ENCODE measurements around the gene PPP1R13B.

Gene PPP1R13B

GRCh38 chr14:103738701-103739451, 108.5 kb downstream of the PPP1R13B start:
- Histone ChIP-seq H3K27ac (ENCODE audit: low read depth, low read length) (no peak overlapping the region), H3K4me1 (ENCODE audit: control insufficient read depth in 1 of 2, insufficient read depth in 2 of 2, low read length in 2 of 2) (peaks cover 0 to 6% of the 10 kb centered on the region in 2 donors), H3K9ac (ENCODE audit: low read depth in 1 of 2, low read length in 2 of 2) (no peak overlapping the region), H3K27me3 (ENCODE audit: control insufficient read depth in 1 of 2, insufficient read depth in 2 of 2, low read length in 2 of 2) (no peaks in the 10 kb centered on the region), H3K4me3 (ENCODE audit: low read depth in 1 of 2, low read length in 2 of 2) (no peak overlapping the region), H3K9me3 (ENCODE audit: control insufficient read depth in 1 of 2, low read length in 2 of 2) (no peaks in the 10 kb centered on the region), H3K36me3 (ENCODE audit: control insufficient read depth in 1 of 2, insufficient read depth in 2 of 2, low read length in 2 of 2) (peaks cover 24 to 85% of the 10 kb centered on the region in 2 donors)

GRCh38 chr14:103738166-103738565, 109.2 kb downstream of the PPP1R13B start:
- no peaks in the 10 kb centered on the region for H3K9me3 ChIP-seq (ENCODE audit: control insufficient read depth in 1 of 2, low read length in 2 of 2)
- no peak overlapping the region for H3K9ac ChIP-seq (ENCODE audit: low read depth in 1 of 2, low read length in 2 of 2)
- H3K27ac ChIP-seq (ENCODE audit: low read depth, low read length): no peak overlapping the region
- no peak overlapping the region for H3K4me3 ChIP-seq (ENCODE audit: low read depth in 1 of 2, low read length in 2 of 2)
- peaks cover 30 to 86% of the 10 kb centered on the region in 2 donors for H3K36me3 ChIP-seq (ENCODE audit: control insufficient read depth in 1 of 2, insufficient read depth in 2 of 2, low read length in 2 of 2)
- no peaks in the 10 kb centered on the region for H3K4me1 ChIP-seq (ENCODE audit: control insufficient read depth in 1 of 2, insufficient read depth in 2 of 2, low read length in 2 of 2)
- no peaks in the 10 kb centered on the region for H3K27me3 ChIP-seq (ENCODE audit: control insufficient read depth in 1 of 2, insufficient read depth in 2 of 2, low read length in 2 of 2)

GRCh38 chr14:103737432-103738045, 109.8 kb downstream of the PPP1R13B start:
- peaks cover 33 to 92% of the 10 kb centered on the region in 2 donors for H3K36me3 ChIP-seq (ENCODE audit: control insufficient read depth in 1 of 2, insufficient read depth in 2 of 2, low read length in 2 of 2)
- H3K4me1 ChIP-seq (ENCODE audit: control insufficient read depth in 1 of 2, insufficient read depth in 2 of 2, low read length in 2 of 2): no peaks in the 10 kb centered on the region
- H3K4me3 ChIP-seq (ENCODE audit: low read depth in 1 of 2, low read length in 2 of 2): no peak overlapping the region
- no peaks in the 10 kb centered on the region for H3K27me3 ChIP-seq (ENCODE audit: control insufficient read depth in 1 of 2, insufficient read depth in 2 of 2, low read length in 2 of 2)
- no peak overlapping the region for H3K27ac ChIP-seq (ENCODE audit: low read depth, low read length)
- H3K9me3 ChIP-seq (ENCODE audit: control insufficient read depth in 1 of 2, low read length in 2 of 2): no peaks in the 10 kb centered on the region
- H3K9ac ChIP-seq (ENCODE audit: low read depth in 1 of 2, low read length in 2 of 2): no peak overlapping the region

- Histone ChIP-seq H3K36me3 (ENCODE audit: control insufficient read depth in 1 of 2, insufficient read depth in 2 of 2, low read length in 2 of 2) (peaks cover 33 to 92% of the 10 kb centered on the region in 2 donors), H3K27me3 (ENCODE audit: control insufficient read depth in 1 of 2, insufficient read depth in 2 of 2, low read length in 2 of 2) (no peaks in the 10 kb centered on the region), H3K9ac (ENCODE audit: low read depth in 1 of 2, low read length in 2 of 2) (peak overlapping the region in 1 of 2 donors; percentile 27), H3K4me3 (ENCODE audit: low read depth in 1 of 2, low read length in 2 of 2) (no peak overlapping the region), H3K27ac (ENCODE audit: low read depth, low read length) (no peak overlapping the region), H3K9me3 (ENCODE audit: control insufficient read depth in 1 of 2, low read length in 2 of 2) (no peaks in the 10 kb centered on the region), H3K4me1 (ENCODE audit: control insufficient read depth in 1 of 2, insufficient read depth in 2 of 2, low read length in 2 of 2) (no peaks in the 10 kb centered on the region)
Measured at GRCh38 chr14:103736546-103737431, 110.6 kb downstream of the PPP1R13B start.

- Histone ChIP-seq H3K9me3 (ENCODE audit: control insufficient read depth in 1 of 2, low read length in 2 of 2) (no peaks in the 10 kb centered on the region), H3K9ac (ENCODE audit: low read depth in 1 of 2, low read length in 2 of 2) (no peak overlapping the region), H3K4me1 (ENCODE audit: control insufficient read depth in 1 of 2, insufficient read depth in 2 of 2, low read length in 2 of 2) (no peaks in the 10 kb centered on the region), H3K4me3 (ENCODE audit: low read depth in 1 of 2, low read length in 2 of 2) (no peak overlapping the region), H3K36me3 (ENCODE audit: control insufficient read depth in 1 of 2, insufficient read depth in 2 of 2, low read length in 2 of 2) (peaks cover 32 to 88% of the 10 kb centered on the region in 2 donors), H3K27me3 (ENCODE audit: control insufficient read depth in 1 of 2, insufficient read depth in 2 of 2, low read length in 2 of 2) (no peaks in the 10 kb centered on the region), H3K27ac (ENCODE audit: low read depth, low read length) (no peak overlapping the region)
Measured at GRCh38 chr14:103735815-103736545, 111.4 kb downstream of the PPP1R13B start.

- H3K36me3 ChIP-seq (ENCODE audit: control insufficient read depth in 1 of 2, insufficient read depth in 2 of 2, low read length in 2 of 2): peaks cover 28 to 87% of the 10 kb centered on the region in 2 donors
Measured at GRCh38 chr14:103735439-103735814, 111.9 kb downstream of the PPP1R13B start.

GRCh38 chr14:103735022-103735421, 112.4 kb downstream of the PPP1R13B start:
- Histone ChIP-seq H3K27ac (ENCODE audit: low read depth, low read length) (no peak overlapping the region), H3K9ac (ENCODE audit: low read depth in 1 of 2, low read length in 2 of 2) (no peak overlapping the region), H3K36me3 (ENCODE audit: control insufficient read depth in 1 of 2, insufficient read depth in 2 of 2, low read length in 2 of 2) (peaks cover 28 to 86% of the 10 kb centered on the region in 2 donors), H3K4me1 (ENCODE audit: control insufficient read depth in 1 of 2, insufficient read depth in 2 of 2, low read length in 2 of 2) (no peaks in the 10 kb centered on the region), H3K9me3 (ENCODE audit: control insufficient read depth in 1 of 2, low read length in 2 of 2) (no peaks in the 10 kb centered on the region), H3K4me3 (ENCODE audit: low read depth in 1 of 2, low read length in 2 of 2) (no peak overlapping the region), H3K27me3 (ENCODE audit: control insufficient read depth in 1 of 2, insufficient read depth in 2 of 2, low read length in 2 of 2) (no peaks in the 10 kb centered on the region)

More at GRCh38 chr14:103735439-103735814, 111.9 kb downstream of the PPP1R13B start:
- no peaks in the 10 kb centered on the region for H3K9me3 ChIP-seq (ENCODE audit: control insufficient read depth in 1 of 2, low read length in 2 of 2)
- no peaks in the 10 kb centered on the region for H3K27me3 ChIP-seq (ENCODE audit: control insufficient read depth in 1 of 2, insufficient read depth in 2 of 2, low read length in 2 of 2)
- H3K4me3 ChIP-seq (ENCODE audit: low read depth in 1 of 2, low read length in 2 of 2): no peak overlapping the region
- no peak overlapping the region for H3K9ac ChIP-seq (ENCODE audit: low read depth in 1 of 2, low read length in 2 of 2)
- no peaks in the 10 kb centered on the region for H3K4me1 ChIP-seq (ENCODE audit: control insufficient read depth in 1 of 2, insufficient read depth in 2 of 2, low read length in 2 of 2)
- no peak overlapping the region for H3K27ac ChIP-seq (ENCODE audit: low read depth, low read length)

GRCh38 chr14:103734081-103734888, 113.1 kb downstream of the PPP1R13B start:
- H3K27me3 ChIP-seq (ENCODE audit: control insufficient read depth in 1 of 2, insufficient read depth in 2 of 2, low read length in 2 of 2): no peaks in the 10 kb centered on the region
- no peak overlapping the region for H3K27ac ChIP-seq (ENCODE audit: low read depth, low read length)
- no peaks in the 10 kb centered on the region for H3K4me1 ChIP-seq (ENCODE audit: control insufficient read depth in 1 of 2, insufficient read depth in 2 of 2, low read length in 2 of 2)
- no peak overlapping the region for H3K9ac ChIP-seq (ENCODE audit: low read depth in 1 of 2, low read length in 2 of 2)
- peaks cover 33 to 86% of the 10 kb centered on the region in 2 donors for H3K36me3 ChIP-seq (ENCODE audit: control insufficient read depth in 1 of 2, insufficient read depth in 2 of 2, low read length in 2 of 2)
- H3K9me3 ChIP-seq (ENCODE audit: control insufficient read depth in 1 of 2, low read length in 2 of 2): no peaks in the 10 kb centered on the region
- no peak overlapping the region for H3K4me3 ChIP-seq (ENCODE audit: low read depth in 1 of 2, low read length in 2 of 2)

GRCh38 chr14:103733651-103734050, 113.7 kb downstream of the PPP1R13B start:
- H3K9me3 ChIP-seq (ENCODE audit: control insufficient read depth in 1 of 2, low read length in 2 of 2): no peaks in the 10 kb centered on the region
- H3K27ac ChIP-seq (ENCODE audit: low read depth, low read length): no peak overlapping the region
- H3K9ac ChIP-seq (ENCODE audit: low read depth in 1 of 2, low read length in 2 of 2): no peak overlapping the region
- H3K4me1 ChIP-seq (ENCODE audit: control insufficient read depth in 1 of 2, insufficient read depth in 2 of 2, low read length in 2 of 2): no peaks in the 10 kb centered on the region
- no peaks in the 10 kb centered on the region for H3K27me3 ChIP-seq (ENCODE audit: control insufficient read depth in 1 of 2, insufficient read depth in 2 of 2, low read length in 2 of 2)
- H3K36me3 ChIP-seq (ENCODE audit: control insufficient read depth in 1 of 2, insufficient read depth in 2 of 2, low read length in 2 of 2): peaks cover 38 to 86% of the 10 kb centered on the region in 2 donors
- no peak overlapping the region for H3K4me3 ChIP-seq (ENCODE audit: low read depth in 1 of 2, low read length in 2 of 2)
